HEK293 (cell line): ENCODE measurements around the gene CCDC63.

Source experiments
- GLI2 ChIP-seq: fragments of 450-650 bp; formaldehyde crosslinking; IDR thresholded peaks from 2 replicates; pipeline ENCODE4; 2017; ENCODE audit warnings: missing biosample characterization, missing genetic modification characterization, low read depth, borderline replicate concordance
- KLF10 ChIP-seq: fragments of 450-650 bp; IDR thresholded peaks from 2 replicates; pipeline ENCODE4 v1.5.1; 2018; ENCODE audit warnings: missing biosample characterization, mild to moderate bottlenecking, missing genetic modification characterization
- SCRT2 ChIP-seq: fragments of 450-650 bp; formaldehyde crosslinking; IDR thresholded peaks from 2 replicates; pipeline ENCODE4 v1.5.1; 2016; ENCODE audit warnings: missing biosample characterization, missing genetic modification characterization
- ZNF311 ChIP-seq: fragments of 450-650 bp; formaldehyde crosslinking; IDR thresholded peaks from 2 replicates; pipeline ENCODE4 v1.5.1; 2017; ENCODE audit warnings: missing biosample characterization, missing genetic modification characterization, borderline replicate concordance
- TF ChIP-seq, protein P1 (sequence below): fragments of 450-650 bp; formaldehyde crosslinking; IDR thresholded peaks from 2 replicates; pipeline ENCODE4 v1.5.1; 2016; ENCODE audit warnings: missing biosample characterization, missing genetic modification characterization
- TF ChIP-seq, protein P2 (sequence below): fragments of 450-650 bp; formaldehyde crosslinking; IDR thresholded peaks from 2 replicates; pipeline ENCODE4 v1.5.1; 2016; ENCODE audit warnings: missing biosample characterization, missing genetic modification characterization
- TF ChIP-seq, protein P3 (sequence below): fragments of 450-650 bp; formaldehyde crosslinking; IDR thresholded peaks from 2 replicates; pipeline ENCODE4 v1.5.1; 2016; ENCODE audit warnings: missing biosample characterization, missing genetic modification characterization

DNA sequence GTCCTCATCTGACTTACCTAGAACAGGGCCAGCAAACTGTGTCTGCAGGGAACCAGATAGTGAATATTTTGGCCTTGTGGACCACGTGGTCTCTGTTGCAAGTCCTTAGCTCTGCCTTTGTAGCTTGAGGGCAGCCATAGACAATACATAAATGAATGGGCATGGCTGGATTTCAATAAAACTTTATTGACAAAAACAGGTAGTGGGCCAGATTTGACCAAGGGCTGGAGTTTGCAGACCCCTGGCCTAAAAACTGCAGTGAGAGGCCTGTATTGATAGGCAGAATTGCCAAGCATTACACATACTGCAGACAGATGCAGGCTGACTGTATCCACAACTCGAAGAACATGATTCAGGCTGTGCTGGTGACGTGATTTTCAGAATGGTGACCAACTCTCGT is 25.3 kb downstream of the CCDC63 start:
- TF ChIP-seq, protein P1, sequence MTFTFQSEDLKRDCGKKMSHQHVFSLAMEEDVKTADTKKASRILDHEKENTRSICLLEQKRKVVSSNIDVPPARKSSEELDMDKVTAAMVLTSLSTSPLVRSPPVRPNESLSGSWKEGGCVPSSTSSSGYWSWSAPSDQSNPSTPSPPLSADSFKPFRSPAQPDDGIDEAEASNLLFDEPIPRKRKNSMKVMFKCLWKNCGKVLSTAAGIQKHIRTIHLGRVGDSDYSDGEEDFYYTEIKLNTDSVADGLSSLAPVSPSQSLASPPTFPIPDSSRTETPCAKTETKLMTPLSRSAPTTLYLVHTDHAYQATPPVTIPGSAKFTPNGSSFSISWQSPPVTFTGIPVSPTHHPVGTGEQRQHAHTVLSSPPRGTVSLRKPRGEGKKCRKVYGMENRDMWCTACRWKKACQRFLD (tag by site-specific recombination), result no peak
- no peak for TF ChIP-seq GLI2 (tag by site-specific recombination)
- no peak for TF ChIP-seq ZNF311 (tag by site-specific recombination)
- no peak for TF ChIP-seq KLF10 (tag by site-specific recombination)
- TF ChIP-seq, protein P2, sequence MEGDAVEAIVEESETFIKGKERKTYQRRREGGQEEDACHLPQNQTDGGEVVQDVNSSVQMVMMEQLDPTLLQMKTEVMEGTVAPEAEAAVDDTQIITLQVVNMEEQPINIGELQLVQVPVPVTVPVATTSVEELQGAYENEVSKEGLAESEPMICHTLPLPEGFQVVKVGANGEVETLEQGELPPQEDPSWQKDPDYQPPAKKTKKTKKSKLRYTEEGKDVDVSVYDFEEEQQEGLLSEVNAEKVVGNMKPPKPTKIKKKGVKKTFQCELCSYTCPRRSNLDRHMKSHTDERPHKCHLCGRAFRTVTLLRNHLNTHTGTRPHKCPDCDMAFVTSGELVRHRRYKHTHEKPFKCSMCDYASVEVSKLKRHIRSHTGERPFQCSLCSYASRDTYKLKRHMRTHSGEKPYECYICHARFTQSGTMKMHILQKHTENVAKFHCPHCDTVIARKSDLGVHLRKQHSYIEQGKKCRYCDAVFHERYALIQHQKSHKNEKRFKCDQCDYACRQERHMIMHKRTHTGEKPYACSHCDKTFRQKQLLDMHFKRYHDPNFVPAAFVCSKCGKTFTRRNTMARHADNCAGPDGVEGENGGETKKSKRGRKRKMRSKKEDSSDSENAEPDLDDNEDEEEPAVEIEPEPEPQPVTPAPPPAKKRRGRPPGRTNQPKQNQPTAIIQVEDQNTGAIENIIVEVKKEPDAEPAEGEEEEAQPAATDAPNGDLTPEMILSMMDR, result no peak
- no peak for TF ChIP-seq SCRT2 (tag by site-specific recombination)
- TF ChIP-seq, protein P3, sequence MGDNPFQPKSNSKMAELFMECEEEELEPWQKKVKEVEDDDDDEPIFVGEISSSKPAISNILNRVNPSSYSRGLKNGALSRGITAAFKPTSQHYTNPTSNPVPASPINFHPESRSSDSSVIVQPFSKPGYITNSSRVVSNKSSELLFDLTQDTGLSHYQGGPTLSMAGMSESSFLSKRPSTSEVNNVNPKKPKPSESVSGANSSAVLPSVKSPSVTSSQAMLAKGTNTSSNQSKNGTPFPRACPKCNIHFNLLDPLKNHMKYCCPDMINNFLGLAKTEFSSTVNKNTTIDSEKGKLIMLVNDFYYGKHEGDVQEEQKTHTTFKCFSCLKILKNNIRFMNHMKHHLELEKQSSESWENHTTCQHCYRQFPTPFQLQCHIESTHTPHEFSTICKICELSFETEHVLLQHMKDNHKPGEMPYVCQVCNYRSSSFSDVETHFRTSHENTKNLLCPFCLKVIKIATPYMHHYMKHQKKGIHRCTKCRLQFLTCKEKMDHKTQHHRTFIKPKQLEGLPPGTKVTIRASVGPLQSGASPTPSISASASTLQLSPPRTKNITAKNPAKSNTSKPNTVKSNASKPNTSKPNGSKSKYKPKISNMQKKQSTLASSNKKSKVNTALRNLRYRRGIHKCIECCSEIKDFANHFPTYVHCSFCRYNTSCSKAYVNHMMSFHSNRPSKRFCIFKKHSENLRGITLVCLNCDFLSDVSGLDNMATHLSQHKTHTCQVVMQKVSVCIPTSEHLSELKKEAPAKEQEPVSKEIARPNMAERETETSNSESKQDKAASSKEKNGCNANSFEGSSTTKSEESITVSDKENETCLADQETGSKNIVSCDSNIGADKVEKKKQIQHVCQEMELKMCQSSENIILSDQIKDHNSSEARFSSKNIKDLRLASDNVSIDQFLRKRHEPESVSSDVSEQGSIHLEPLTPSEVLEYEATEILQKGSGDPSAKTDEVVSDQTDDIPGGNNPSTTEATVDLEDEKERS (tag by site-specific recombination), result no peak
